Fibroblast of peridontal ligament (primary cell): ENCODE data around the gene ADGRG1.
"Not testable (repeated sequence)": the region's sequence is repeated elsewhere in the genome, so short reads cannot be mapped to it uniquely, and the experiment has no call there.

Experiments used
- DNase-seq: peaks from one replicate; pipeline ENCODE4 v3.0.0-alpha.2; 2010; ENCODE audit errors: extremely low read depth

Gene ADGRG1

GRCh38 chr16:57628008-57628781, at the start of gene ADGRG1:
TSS of gene ADGRG1 (plus strand) at chr16:57628630. CDS start at chr16:57650288, 21,658 bp downstream.
- DNase-seq: peak; percentile 91

GRCh38 chr16:57579361-57579665, 49.1 kb upstream of the ADGRG1 start:
- DNase-seq: no peak

DNA sequence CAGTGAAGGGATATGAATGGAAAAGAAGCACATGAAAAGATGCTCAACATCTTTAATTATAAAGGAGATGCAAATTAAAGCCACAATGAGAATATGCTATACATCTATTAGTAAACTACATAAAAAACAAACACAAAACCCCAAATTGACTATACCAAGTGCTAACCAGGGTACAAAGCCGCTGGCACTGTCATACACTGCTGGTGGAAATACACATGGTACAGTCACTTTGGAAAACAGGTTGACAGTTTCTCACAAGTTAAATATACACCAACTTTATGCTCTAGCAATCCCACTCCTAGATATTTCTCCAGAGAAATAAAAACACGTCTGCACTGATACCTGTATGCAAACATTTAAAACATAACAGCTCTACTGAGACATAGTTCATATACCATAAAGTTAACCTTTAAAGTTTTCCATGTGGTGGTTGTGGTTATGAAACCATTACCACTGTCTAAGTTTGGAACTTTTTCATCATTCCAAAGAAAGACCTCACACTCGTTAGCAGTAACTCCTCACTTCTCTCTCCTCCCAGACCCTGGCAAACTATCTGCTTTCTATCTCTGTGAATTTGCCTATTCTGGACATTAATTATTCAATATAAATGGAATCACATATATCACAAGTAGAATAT, 43.3 kb upstream of the ADGRG1 start:
- DNase-seq: no peak

- DNase-seq: no peak
Observed at GRCh38 chr16:57588831-57589230, 39.6 kb upstream of the ADGRG1 start.

GRCh38 chr16:57589374-57589773, 39.1 kb upstream of the ADGRG1 start:
- DNase-seq: no peak

GRCh38 chr16:57590654-57591085, 37.8 kb upstream of the ADGRG1 start:
- DNase-seq: no peak

- DNase-seq: peak; percentile 57
Observed at GRCh38 chr16:57591086-57591869, 37.2 kb upstream of the ADGRG1 start.

DNA sequence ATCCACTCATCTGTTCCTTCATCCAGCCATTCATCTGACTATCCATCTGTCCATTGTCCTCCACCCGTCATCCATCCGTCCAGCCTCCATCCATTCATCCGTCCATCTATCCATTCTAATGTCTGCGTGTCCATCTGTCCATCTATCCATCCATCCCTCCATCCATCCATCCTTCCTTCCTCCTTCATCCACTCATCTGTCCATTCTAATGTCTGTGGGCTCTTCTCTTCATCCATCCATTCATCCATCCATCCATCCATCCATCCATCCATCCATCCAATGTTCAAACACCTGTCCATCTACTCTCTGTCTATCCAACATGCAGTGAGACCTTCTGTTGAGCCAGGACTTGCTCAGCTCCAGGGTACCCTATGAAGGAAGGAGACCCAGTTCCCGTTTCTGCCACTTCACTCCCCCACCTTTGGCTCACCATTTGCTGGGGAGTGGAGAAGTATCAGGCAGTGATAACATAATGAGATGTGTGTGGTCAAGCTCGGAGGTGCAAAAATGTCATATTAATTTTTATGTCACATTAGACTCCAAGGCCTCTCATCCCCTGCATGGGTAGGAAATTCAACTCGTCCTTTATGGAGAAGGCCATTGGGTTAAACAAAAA, 36.5 kb upstream of the ADGRG1 start:
- DNase-seq: no peak

- DNase-seq: no peak
Observed at GRCh38 chr16:57592591-57593003, 35.8 kb upstream of the ADGRG1 start.

DNA sequence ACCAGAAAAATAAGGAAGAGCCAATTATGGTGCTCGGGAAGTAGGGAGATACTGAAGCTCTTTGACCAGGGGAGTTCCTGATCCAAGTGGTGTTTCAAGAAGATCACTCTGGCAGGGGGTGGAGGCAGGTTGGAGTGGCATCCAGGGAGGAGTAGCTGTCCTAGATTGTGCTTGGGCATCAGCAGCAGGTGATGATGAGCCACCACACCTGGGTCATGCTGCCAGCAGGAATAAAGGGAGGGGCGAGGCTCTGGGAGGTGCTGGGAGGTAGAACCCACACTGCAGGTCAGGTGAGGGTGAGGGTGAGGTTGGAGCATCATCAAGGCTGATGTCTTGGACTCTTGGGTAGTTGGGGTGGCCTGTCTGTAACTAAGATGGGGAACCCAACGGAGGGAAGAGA, 35.4 kb upstream of the ADGRG1 start:
- no peak for DNase-seq

GRCh38 chr16:57593990-57594389, 34.4 kb upstream of the ADGRG1 start:
- no peak for DNase-seq

- DNase-seq: no peak
Observed at GRCh38 chr16:57594531-57595031, 33.8 kb upstream of the ADGRG1 start.

GRCh38 chr16:57596234-57596633, 32.2 kb upstream of the ADGRG1 start:
- DNase-seq: not testable (repeated sequence)

DNA sequence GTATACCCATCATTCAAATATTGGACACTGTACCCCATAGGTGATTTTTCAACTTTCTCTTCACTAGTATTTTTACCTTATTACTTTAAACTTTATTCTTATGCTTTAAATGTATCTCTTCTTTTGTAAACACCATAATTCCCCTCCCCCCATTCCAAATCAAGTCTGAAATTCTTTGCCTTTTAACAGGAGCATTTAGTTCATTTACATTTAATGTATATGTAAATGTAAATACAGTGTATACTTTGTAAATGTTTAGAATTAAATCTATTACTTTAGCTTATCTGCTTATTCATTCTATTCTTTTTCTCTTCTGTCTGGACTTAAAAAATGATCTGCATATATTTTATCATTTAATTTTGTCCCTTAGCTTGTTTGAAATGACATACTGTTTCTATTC, 30.0 kb upstream of the ADGRG1 start:
- DNase-seq: no peak

DNA sequence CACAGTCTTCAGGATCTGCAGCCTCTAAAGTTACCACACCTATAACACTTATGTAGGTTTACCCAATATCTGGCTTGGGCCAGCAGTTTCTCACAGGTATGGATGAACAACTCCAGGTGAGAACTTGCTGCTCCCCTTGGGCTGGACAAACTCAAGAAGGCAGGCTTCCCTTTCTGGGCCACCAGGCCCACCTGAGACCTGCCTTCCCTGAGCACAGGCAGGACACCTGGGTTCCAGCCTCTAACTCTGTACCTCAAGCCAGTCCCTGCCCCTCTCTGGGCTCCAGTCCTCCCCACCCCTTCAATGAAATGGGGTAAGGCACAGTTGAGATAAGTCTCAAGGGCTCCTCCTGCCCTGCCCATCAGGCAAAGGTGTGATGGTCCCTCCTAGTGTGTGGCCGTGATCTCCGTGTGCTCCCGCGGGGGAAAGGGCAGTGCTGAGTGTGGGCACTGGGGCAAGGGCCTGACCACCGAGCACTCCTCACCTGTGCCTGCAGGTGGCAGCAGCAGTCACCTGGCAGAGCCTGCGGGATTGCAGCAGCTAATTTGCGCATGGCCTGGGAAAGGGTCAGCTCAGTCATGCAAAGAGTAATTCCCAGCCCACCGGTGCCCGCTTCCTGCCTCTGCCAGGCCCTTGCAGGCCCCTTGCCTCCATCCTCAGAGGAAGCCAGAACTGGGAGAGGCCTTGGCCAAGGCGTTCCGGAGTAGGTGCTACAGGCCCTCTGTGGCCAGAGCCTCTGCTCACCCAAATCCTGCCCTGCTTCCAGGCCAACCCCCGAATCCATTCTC, 28.2 kb upstream of the ADGRG1 start:
- DNase-seq: no peak

DNA sequence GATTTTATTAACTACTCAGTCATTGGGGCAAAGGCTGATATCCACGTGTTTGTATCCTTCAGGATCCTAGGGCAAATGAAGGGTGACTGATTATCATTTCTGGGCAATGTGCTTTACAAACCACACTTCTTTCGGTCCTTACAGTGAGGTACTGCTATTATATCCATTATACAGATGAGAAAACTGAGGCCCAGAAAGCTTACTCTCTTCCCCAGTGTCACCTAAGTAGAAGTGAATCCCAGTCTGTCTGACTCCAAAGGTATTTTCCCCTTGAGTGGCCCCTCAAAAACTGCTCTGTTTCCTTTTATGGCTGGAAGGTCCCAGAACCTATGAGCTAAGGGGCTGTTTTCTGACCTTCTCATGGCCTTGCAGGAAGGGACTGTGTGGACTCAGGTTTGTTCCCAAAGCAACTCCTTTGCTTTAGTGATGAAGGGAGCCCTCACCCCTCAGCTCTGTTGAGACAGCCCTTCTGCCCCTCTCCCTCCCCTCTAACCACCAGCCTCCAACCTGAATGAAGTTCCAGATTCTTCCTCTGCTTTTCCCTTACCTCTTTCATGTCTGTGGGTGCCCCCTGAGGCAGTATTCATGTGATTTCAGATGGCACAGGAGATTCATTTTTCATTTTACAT, 27.4 kb upstream of the ADGRG1 start:
- DNase-seq: no peak

DNA sequence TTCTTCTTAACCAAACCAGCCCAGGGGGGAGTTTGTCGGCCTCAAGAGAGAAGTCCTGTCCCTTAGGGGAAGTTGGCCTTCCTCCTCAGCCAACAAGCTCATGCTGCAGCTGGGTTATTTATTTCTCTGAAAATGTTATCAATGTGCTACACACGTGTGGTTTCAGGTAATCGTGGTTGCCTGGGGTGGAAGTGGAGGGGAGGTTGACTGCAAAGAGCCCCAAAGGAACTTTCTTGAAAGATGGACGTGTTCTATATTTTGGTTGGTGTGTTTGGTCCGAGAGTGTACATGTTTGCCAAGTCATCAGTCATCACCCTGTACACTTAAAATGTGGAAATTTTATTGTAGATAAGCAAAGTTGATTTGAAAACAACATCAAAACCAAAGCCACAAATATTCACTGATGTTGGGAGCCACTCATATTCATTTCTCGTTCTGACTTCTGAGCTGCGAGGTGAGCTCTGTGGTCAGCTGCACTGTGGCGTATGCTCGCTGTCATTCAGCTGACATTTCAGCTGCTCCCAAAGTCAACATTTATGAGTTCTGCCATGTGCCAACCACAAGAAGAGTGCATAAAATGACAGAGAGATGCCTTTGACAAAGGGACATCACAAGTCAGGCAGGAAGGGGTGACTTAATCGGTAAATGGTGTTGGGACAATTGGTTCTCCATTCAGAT, 26.5 kb upstream of the ADGRG1 start:
- DNase-seq: no peak

- no peak for DNase-seq
Observed at GRCh38 chr16:57603115-57604024, 25.1 kb upstream of the ADGRG1 start.

GRCh38 chr16:57604177-57604576, 24.3 kb upstream of the ADGRG1 start:
- DNase-seq: no peak
